ENCODE data around the gene DBN1.
A peak's percentile ranks its signal among the peaks of the same experiment; 100 is the strongest.

DBN1 gene

DNA sequence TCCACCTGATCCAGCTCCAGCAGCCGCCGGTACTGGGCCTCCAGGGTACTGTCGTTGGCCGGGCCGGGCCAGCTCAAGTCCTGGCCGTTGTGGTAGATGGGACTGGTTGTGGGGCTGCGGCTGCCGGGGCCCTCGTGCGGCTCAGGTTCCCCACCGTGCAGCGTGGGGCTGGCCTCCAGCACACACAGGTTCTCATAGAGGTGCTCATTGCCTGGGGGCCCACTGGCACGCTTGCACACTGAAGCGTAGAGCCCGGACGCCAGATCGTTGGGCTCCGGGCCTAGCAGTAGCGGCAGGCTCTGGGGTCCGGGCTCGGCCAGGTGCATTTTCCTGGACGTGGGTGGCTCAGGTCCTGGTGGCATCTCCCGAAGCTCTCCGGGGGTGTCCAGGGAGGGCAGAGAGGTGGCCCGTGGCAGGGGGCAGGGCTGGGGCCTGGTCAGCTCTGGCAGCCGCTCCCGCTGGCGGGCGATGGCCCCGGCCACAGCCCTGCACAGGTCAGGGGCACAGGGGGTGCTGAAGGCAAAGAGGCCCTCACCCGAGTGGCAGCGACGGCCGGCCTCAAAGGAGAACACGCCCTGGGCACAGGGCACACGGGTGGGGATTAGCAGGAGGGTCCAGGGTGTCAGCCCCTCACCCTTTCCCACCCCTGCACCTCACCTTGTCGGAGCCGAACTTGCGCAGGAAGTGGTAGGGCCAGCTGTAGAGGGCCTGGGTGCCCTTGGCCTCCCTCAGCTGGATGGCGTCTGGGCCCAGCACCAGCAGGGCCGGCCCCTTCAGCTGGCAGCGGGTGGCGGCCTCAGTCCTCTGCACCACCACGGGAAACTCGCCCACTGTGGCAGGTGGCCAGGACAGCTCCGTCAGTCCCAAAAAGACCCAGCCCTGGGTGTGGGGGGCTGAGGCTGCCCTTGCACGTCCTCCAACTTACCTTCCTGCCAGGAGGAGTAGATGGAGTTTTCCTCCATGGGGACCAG is 30.9 kb upstream of the DBN1 start:
- DNase-seq (ENCODE audit: low read depth in 2 of 2), result no peak

GRCh38 chr5:177503351-177504085 is 30.1 kb upstream of the DBN1 start:
- DNase-seq (ENCODE audit: low read depth in 2 of 2), result no peak

DNA sequence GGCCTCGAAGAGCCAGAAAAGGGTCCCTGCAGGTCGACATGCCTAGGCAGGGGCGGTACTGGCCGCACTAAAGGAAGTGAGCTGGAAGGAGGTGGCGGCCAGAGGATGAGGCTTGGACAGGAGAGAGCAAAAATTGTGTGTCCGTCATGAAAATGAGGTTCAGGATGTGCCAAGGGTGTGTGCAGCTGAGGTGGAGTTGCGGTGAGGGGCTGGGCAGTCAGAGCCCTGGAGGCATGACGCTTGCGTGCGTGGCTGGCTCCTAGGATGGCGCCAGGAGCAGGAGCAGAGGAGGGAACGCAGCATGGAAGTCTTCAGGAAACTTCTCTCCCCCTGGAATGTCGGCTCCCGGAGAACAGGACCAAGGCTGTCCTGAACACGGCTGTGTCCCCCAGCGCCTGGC is 29.5 kb upstream of the DBN1 start:
- no peak for DNase-seq (ENCODE audit: low read depth in 2 of 2)

GRCh38 chr5:177501874-177502678 is 28.6 kb upstream of the DBN1 start:
- no peak for DNase-seq (ENCODE audit: low read depth in 2 of 2)

- DNase-seq (ENCODE audit: low read depth in 2 of 2), result peak; percentile 76 to 83
These were observed 27.5 kb upstream of the DBN1 start for GRCh38 chr5:177500685-177501522.

DNA sequence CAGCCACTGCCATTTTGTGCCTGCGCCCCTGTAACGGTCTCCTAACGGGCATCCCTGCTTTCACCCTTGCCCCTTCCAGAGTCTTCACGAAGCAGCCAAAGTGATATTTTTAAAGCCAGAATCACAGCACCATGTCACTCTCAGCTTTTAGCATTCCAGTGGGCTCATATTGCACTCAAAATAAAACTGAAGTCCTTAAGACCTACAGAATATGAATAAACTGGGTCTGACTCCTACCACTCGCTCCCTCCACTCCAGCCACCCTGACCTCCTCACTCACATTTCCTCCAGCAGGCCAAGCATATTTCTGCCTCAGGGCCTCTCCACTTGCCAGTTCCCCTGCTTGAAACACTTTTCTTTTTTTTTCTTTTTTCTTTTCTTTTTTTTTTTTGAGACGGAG is 26.4 kb upstream of the DBN1 start:
- DNase-seq (ENCODE audit: low read depth in 2 of 2), result no peak

- no peak for DNase-seq (ENCODE audit: low read depth in 2 of 2)
These were observed 24.8 kb upstream of the DBN1 start for GRCh38 chr5:177498013-177498787.

DNA sequence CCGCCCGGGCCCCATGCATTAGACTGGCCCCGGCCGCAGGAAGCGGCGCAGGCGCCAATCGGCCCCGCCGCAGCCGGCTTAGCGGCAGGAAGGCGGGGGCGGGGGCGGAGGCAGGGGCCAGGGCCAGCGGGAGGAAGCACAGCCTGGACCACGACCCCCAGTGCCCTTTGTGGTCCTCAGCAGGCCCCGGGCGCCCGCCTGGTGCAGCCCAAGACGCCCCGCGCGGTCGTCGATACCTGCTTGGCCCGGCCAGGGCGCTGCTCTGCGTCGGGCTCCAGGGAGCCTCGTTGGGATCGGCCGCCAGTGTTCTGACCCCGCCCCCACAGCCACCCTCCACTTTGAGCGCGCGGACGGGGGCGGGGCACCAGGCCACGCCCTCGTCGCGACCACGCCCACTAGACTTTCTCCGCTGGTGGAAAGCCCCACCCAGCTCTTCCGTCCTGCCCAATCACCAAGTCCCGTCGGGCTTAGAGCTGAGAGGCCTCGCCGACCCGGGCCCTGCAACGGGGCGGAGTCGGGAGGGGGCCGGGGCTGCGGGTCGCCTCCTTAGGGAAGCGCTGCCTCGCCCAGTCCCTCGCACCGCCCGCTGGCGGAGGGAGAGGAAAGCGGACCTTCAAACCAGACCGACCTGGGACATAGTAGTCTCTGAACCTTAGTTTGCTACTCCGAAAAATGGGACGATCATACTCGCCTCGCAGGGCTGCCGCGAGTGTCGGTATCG is 24.0 kb upstream of the DBN1 start, which contains the start of gene PDLIM7:
TSS of gene PDLIM7 (minus strand) at position 313 of the 721 bp plus-strand sequence. CDS start 1,092 bp downstream, outside the sequence.
- DNase-seq (ENCODE audit: low read depth in 2 of 2), result peak; percentile 86 to 90

- no peak for DNase-seq (ENCODE audit: low read depth in 2 of 2)
These were observed 23.4 kb upstream of the DBN1 start for GRCh38 chr5:177496727-177497291.

DNA sequence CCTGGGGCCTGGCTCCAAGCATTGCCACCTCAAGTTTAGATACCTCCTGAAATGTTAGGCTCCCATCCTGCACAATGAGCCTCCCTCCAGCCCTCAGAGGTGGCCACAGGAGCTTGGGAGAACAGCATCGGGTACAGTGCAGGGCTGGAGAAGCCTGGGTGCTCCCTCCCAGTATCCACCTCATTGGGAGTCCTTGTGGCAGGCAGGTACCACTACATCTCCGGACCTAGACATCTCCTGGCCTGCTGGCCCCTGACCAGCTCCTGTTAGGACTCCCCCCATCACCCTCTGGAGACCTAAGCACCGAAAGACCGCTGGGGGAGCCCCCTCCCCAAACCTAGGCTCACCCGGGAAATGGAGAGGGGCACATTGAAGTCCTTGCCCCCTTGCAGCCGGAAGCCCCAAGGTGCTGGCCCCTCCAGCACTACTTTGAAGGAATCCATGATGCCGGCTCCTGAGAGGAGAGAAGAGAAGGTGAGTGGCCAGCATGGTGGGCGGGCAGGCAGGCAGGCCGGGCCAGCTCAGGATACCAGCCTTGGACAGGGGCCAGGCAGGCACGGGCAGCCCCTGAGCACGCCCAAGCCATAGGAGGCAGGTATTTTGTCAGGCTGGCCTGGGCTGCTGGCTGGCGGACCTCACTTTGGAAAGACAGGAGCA is 22.8 kb upstream of the DBN1 start:
- no peak for DNase-seq (ENCODE audit: low read depth in 2 of 2)

DNA sequence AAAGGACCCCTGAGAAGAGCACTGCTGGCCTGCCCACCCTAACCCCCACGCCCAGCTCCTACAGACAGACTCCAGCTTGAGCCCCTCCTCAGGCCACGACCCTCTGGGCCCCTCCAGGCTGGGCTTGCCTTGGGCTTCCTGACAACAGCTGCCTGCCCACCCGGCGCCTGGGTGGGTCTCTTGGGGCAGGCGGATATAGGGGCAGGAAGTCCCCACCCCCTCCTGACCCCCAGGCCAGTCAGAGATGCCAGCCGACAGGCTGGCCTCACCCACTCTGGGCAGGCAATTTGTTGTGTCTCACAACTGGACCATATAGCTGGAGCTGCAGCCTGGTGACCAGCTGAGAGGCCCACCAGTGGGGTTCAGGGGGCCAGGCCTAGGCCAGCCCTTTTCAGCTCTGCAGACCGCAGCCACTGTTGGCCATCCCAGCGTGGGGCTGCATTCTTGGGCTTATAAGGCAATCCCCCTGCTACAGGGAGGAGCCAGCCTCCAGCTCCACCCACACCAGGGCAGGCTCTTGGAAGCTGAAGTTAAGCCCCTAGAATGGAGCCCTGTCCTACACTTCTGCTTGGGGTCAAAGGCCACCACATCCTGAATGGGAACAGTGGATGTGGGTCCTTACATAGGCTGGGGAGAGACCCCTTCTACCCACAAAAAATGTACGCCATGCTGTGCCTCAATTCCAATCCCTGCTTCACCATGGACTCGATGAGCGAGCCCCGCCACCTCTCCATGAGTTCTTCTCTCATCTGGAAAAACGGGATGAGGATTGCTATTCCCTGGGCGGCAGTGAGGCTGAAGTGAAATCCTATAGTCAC is 22.0 kb upstream of the DBN1 start:
- DNase-seq (ENCODE audit: low read depth in 2 of 2), result no peak

DNA sequence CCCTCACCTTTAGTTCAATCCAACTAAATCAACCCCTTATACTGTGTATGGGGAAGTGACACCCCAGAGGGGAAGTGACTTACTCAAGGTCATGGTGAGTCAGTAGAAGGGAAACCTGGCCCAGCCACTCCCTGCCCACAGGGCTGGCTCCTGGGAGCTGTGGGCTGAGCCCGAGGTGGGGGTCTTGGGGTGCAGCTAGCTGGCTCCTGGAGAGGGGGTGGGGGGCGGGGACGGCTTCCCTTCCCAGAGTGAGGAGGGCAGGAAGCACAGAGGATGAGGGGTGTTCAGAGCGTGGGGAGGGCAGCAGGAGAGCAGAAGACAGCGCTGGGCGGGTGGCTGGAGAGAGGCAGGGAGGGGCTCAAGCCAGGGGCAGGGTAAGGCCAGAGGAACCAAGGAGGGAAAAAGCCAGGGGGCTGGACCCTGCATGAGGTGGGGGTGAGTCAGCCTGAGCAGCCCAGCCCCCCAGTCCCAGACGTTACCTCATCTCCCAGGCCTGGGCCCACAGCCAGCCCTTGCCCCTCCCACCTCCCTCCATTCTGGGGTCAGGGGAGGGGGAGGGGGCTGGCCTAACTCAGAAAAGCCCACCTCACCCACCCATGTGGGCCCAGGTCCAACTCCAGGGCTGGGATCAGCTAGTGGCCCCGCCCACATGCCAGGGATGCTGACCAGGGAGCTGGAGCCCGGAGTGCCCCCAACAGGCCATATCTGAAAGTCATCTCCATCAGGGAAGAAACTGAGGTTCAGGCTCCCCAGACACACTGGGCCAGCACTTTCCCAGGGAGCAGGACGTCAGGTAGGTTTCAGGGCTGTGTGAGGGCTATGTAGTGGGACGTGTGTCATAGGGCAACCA is 21.1 kb upstream of the DBN1 start:
- DNase-seq (ENCODE audit: low read depth in 2 of 2), result no peak

DNA sequence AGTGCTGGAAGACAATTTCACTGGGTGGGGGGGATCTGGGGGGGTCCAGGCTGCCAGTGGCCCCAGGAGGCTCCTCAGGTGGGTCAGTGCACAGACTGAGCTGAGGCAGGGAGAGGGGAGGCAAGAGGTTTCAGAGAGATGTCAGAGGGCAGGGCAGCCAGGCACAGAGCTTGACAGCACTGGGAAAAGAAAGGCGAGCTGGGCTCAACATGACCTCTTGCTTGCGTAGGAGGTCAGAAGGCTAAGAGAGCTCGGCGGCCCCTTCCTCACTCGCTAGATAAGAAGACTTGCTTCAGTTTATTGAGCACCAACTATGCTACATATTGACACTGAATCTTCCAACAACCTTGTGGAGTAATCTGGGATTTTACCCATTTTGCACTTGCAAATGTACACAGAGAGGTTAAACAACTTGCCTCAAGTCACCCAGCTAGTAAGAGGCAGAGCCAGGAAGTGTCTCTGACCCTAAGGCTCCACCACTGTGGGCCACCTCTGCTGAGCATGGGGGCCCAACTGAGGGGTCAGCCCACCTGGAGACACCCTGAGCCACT is 20.4 kb upstream of the DBN1 start:
- DNase-seq (ENCODE audit: low read depth in 2 of 2), result no peak

DNA sequence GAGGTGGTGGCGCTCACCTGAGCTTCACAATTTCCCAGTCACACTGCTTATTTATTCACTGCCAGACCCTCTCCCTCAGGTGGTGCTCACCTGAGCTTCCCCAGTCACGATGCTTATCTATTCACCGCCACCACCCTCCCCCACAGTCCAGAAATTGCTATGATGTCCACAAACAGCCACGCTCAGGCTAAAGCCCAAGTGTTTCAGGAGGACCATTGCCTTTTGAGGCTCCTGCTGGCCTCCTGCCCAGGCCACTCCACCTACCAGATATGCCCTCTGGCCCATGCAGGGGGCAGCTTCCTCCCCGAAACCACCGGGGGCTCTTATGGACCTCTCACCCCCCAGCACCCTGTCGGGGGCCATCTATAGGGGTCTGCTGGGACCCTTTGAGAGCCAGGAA is 19.4 kb upstream of the DBN1 start:
- no peak for DNase-seq (ENCODE audit: low read depth in 2 of 2)

GRCh38 chr5:177491983-177492746 is 18.7 kb upstream of the DBN1 start:
- no peak for DNase-seq (ENCODE audit: low read depth in 2 of 2)

DNA sequence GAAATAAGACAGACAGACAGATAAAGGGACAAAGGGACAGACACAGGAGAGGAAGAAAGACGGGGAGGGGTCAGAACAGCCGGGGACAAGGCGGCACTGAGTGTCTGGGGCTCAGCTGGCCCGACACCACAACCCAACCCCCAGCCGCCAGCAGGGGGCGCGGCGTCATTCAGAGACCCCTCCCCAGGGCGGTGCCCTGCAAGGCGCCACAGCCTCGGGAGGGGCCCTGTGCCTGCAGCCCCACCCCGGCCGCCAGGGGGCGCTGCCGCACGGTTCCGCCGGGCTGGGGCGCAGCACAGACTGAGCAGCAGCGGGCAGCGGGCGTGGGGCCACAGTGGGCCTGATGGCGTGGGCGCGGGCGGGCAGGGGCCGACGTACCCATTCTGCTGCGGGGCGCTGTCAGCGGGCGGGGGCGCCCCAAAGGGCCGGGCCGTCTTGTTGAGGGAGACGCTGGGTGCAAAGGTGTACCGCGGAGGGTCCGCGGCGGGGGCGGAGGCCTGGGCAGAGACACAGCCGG is 18.1 kb upstream of the DBN1 start:
- DNase-seq (ENCODE audit: low read depth in 2 of 2), result no peak

Data from stimulated activated CD8-positive, alpha-beta memory T cell treated with anti-CD3 and anti-CD28 coated beads, Interleukin-2, amount 100 ng/mL, for 1 hour (primary cell).